ENCODE data around the gene LTBP2. TPM values are rescaled to one million over a fixed set of nuclear protein-coding genes. Genes with fewer than 3 reads are reported as not detected.

Gene LTBP2
- total RNA-seq, 3 donors from 2014 or later (not counting 1 experiment from before 2014, with no cell fraction given): 2.1 to 3.7 (median 3.0) TPM

GRCh38 chr14:74525361-74525851, 86.6 kb downstream of the LTBP2 start:
- intact Hi-C loops (cut with micrococcal nuclease): no loop called here
- Histone ChIP-seq H3K4me3 (ENCODE audit: low read length) (no peak overlapping the region), H3K36me3 (ENCODE audit: control insufficient read depth, insufficient read depth, low read length) (no peaks in the 10 kb centered on the region), H3K27me3 (ENCODE audit: control insufficient read depth, insufficient read depth, low read length) (no peaks in the 10 kb centered on the region), H3K4me1 (ENCODE audit: control insufficient read depth, insufficient read depth, low read length) (no peaks in the 10 kb centered on the region), H3K9me3 (ENCODE audit: control insufficient read depth, insufficient read depth, low read length) (no peaks in the 10 kb centered on the region), H3K27ac (ENCODE audit: low read length) (no peak overlapping the region)
- H3K27ac Mint-ChIP-seq: no peak overlapping the region
- DNase-seq: no peak
- peaks cover 0 to 8% of the 10 kb centered on the region in 2 donors for H3K4me1 Mint-ChIP-seq
- no peaks in the 10 kb centered on the region for H3K9me3 Mint-ChIP-seq
- H3K4me3 Mint-ChIP-seq: no peak overlapping the region
- no peak for ATAC-seq
- TF ChIP-seq CTCF (IDR thresholded peaks at IDR 0.05): no peak
- no peaks in the 10 kb centered on the region for H3K36me3 Mint-ChIP-seq
- peaks cover 6 to 14% of the 10 kb centered on the region in 2 donors for H3K27me3 Mint-ChIP-seq (ENCODE audit: low read depth in 2 of 2)
- 18% methylated on average over 4 of the region's 4 CpGs for WGBS (ENCODE audit: insufficient coverage)

- Histone ChIP-seq H3K4me3 (ENCODE audit: low read length) (no peak overlapping the region), H3K27ac (ENCODE audit: low read length) (no peak overlapping the region), H3K27me3 (ENCODE audit: control insufficient read depth, insufficient read depth, low read length) (no peaks in the 10 kb centered on the region), H3K9me3 (ENCODE audit: control insufficient read depth, insufficient read depth, low read length) (no peaks in the 10 kb centered on the region), H3K4me1 (ENCODE audit: control insufficient read depth, insufficient read depth, low read length) (no peaks in the 10 kb centered on the region), H3K36me3 (ENCODE audit: control insufficient read depth, insufficient read depth, low read length) (no peaks in the 10 kb centered on the region)
- DNase-seq (no peak), ATAC-seq (no peak)
- Mint-ChIP-seq H3K27ac (no peak overlapping the region), H3K27me3 (ENCODE audit: low read depth in 2 of 2) (peaks cover 6 to 14% of the 10 kb centered on the region in 2 donors), H3K36me3 (no peaks in the 10 kb centered on the region), H3K4me1 (peaks cover 0 to 8% of the 10 kb centered on the region in 2 donors), H3K4me3 (no peak overlapping the region), H3K9me3 (no peaks in the 10 kb centered on the region)
- TF ChIP-seq CTCF (IDR thresholded peaks at IDR 0.05): no peak
- intact Hi-C loops (cut with micrococcal nuclease): no loop called here
Measured at GRCh38 chr14:74524812-74525135, 87.3 kb downstream of the LTBP2 start.

- no peak overlapping the region for H3K27ac ChIP-seq (ENCODE audit: low read length)
- peaks cover 0 to 8% of the 10 kb centered on the region in 2 donors for H3K4me1 Mint-ChIP-seq
- H3K9me3 Mint-ChIP-seq: no peaks in the 10 kb centered on the region
- no peaks in the 10 kb centered on the region for H3K4me1 ChIP-seq (ENCODE audit: control insufficient read depth, insufficient read depth, low read length)
- H3K27ac Mint-ChIP-seq: no peak overlapping the region
- no peak overlapping the region for H3K4me3 Mint-ChIP-seq
- H3K4me3 ChIP-seq (ENCODE audit: low read length): no peak overlapping the region
- TF ChIP-seq CTCF (IDR thresholded peaks at IDR 0.05): no peak
- intact Hi-C loops (cut with micrococcal nuclease): no loop called here
- WGBS (ENCODE audit: insufficient coverage): 88% methylated on average over 13 of the region's 14 CpGs
- H3K27me3 ChIP-seq (ENCODE audit: control insufficient read depth, insufficient read depth, low read length): no peaks in the 10 kb centered on the region
- no peaks in the 10 kb centered on the region for H3K9me3 ChIP-seq (ENCODE audit: control insufficient read depth, insufficient read depth, low read length)
- H3K36me3 Mint-ChIP-seq: no peaks in the 10 kb centered on the region
- ATAC-seq (no peak), DNase-seq (no peak)
- H3K27me3 Mint-ChIP-seq (ENCODE audit: low read depth in 2 of 2): peaks cover 6 to 14% of the 10 kb centered on the region in 2 donors
- no peaks in the 10 kb centered on the region for H3K36me3 ChIP-seq (ENCODE audit: control insufficient read depth, insufficient read depth, low read length)
Measured at GRCh38 chr14:74524076-74524811, 87.8 kb downstream of the LTBP2 start.

GRCh38 chr14:74522740-74523139, 89.3 kb downstream of the LTBP2 start:
- H3K9me3 ChIP-seq (ENCODE audit: control insufficient read depth, insufficient read depth, low read length): no peaks in the 10 kb centered on the region
- Mint-ChIP-seq H3K36me3 (no peaks in the 10 kb centered on the region), H3K27ac (no peak overlapping the region), H3K27me3 (ENCODE audit: low read depth in 2 of 2) (peaks cover 6 to 22% of the 10 kb centered on the region in 2 donors), H3K4me3 (no peak overlapping the region), H3K9me3 (no peaks in the 10 kb centered on the region), H3K4me1 (peaks cover 0 to 8% of the 10 kb centered on the region in 2 donors)
- H3K4me1 ChIP-seq (ENCODE audit: control insufficient read depth, insufficient read depth, low read length): no peaks in the 10 kb centered on the region
- 90% methylated on average over 7 of the region's 7 CpGs for WGBS (ENCODE audit: insufficient coverage)
- DNase-seq (no peak), ATAC-seq (no peak)
- no peaks in the 10 kb centered on the region for H3K36me3 ChIP-seq (ENCODE audit: control insufficient read depth, insufficient read depth, low read length)
- intact Hi-C loops (cut with micrococcal nuclease): no loop called here
- H3K4me3 ChIP-seq (ENCODE audit: low read length): no peak overlapping the region
- H3K27ac ChIP-seq (ENCODE audit: low read length): no peak overlapping the region
- no peak for TF ChIP-seq CTCF (IDR thresholded peaks at IDR 0.05)
- H3K27me3 ChIP-seq (ENCODE audit: control insufficient read depth, insufficient read depth, low read length): no peaks in the 10 kb centered on the region
